ENCODE results near the gene TMEM9. TPM values are rescaled to one million over a fixed set of nuclear protein-coding genes. Genes with fewer than 3 reads are reported as not detected.

TMEM9 gene
- total and polyA plus RNA-seq, 9 of the 15 experiments (the other 6 are each of a cell fraction or from before 2014, with no cell fraction given) = 30.4 to 107 (median 67.6) TPM

- TF ChIP-seq, protein P1, sequence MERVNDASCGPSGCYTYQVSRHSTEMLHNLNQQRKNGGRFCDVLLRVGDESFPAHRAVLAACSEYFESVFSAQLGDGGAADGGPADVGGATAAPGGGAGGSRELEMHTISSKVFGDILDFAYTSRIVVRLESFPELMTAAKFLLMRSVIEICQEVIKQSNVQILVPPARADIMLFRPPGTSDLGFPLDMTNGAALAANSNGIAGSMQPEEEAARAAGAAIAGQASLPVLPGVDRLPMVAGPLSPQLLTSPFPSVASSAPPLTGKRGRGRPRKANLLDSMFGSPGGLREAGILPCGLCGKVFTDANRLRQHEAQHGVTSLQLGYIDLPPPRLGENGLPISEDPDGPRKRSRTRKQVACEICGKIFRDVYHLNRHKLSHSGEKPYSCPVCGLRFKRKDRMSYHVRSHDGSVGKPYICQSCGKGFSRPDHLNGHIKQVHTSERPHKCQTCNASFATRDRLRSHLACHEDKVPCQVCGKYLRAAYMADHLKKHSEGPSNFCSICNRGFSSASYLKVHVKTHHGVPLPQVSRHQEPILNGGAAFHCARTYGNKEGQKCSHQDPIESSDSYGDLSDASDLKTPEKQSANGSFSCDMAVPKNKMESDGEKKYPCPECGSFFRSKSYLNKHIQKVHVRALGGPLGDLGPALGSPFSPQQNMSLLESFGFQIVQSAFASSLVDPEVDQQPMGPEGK (CRISPR knock-in tag; IDR thresholded peaks at IDR 0.05; ENCODE audit: borderline replicate concordance) = no peak
- TF ChIP-seq NCOR1 (IDR thresholded peaks at IDR 0.05) (no peak), SRF (CRISPR knock-in tag; IDR thresholded peaks at IDR 0.05) (no peak), BCL6 (CRISPR knock-in tag; IDR thresholded peaks at IDR 0.05) (no peak), NFIX (CRISPR knock-in tag; IDR thresholded peaks at IDR 0.05; ENCODE audit: low read depth) (no peak), LARP7 (IDR thresholded peaks at IDR 0.05) (no peak)
Observed at GRCh38 chr1:201112926-201113325, 41.3 kb downstream of the TMEM9 start (continued).

DNA sequence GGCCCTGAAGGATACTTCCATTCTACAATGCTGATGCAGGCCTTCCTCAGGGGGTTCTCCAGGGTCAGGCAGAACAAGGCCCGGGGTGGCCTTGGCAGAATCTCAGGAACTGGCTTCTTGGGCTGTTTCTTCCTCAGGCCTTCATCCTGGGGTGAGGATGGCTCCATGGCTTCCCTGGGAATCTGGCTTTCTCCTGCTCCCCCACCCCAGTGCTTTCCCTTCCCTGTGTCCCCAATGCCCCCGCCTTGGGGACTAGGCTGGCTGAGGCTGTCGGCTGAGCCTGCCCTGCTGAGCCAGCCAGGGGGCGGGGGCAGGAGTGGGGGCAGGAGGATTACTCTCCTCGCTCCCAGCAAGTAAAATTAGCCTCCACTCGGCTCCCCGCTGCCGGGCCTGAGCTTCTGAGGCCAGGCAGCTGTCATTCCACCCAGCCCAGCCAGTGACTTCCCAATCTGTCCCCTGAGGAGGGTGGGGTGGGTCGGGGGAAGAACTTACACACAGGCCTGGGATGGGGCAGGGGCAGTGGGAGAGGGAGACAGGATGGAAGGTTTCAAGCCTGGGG, 42.0 kb downstream of the TMEM9 start, which contains the start of gene CACNA1S:
CACNA1S (minus strand) TSS at position 254 of the 559 bp plus-strand sequence; CDS start at position 167, 87 bp downstream.
- WGBS (ENCODE audit: insufficient coverage, low coverage, missing lambda C conversion rate) = 1% methylated on average over 9 of the region's 9 CpGs
- BruUV-seq (replicated peaks) = no TSS peak
- Histone ChIP-seq H3K4me1 (replicated peaks in 1 of 2; ENCODE audit: control insufficient read depth in 2 of 2, insufficient read depth in 2 of 2, low read length in 2 of 2) (peaks cover 0 to 7% of the 10 kb centered on the region in 2 experiments; a peak in 2 of 5 replicates), H3K4me2 (ENCODE audit: insufficient read depth, low read length) (no peak within 1 kb of the TSS), H3K9me1 (ENCODE audit: control insufficient read depth, insufficient read depth, low read length) (no peaks in the 10 kb centered on the region), H3K36me3 (ENCODE audit: control insufficient read depth, insufficient read depth, low read length) (no peaks in the 10 kb centered on the region), H3K27ac (ENCODE audit: extremely low read depth, low read depth, low read length) (no peak within 1 kb of the TSS), H4K20me1 (replicated peaks; ENCODE audit: control insufficient read depth, insufficient read depth, low read length) (peaks cover 7% of the 10 kb centered on the region), H2AFZ (ENCODE audit: low read depth, low read length) (no peak within 1 kb of the TSS), H3K9ac (ENCODE audit: insufficient read depth in 1 of 2, low read depth in 2 of 2, low read length in 2 of 2) (no peak within 1 kb of the TSS), H3K79me2 (ENCODE audit: control insufficient read depth, insufficient read depth, low read length) (no peaks in the 10 kb centered on the region), H3K9me3 (replicated peaks; ENCODE audit: control insufficient read depth, insufficient read depth, low read depth, low read length) (no peaks in the 10 kb centered on the region), H3K4me3 (no peak within 1 kb of the TSS), H3K27me3 (ENCODE audit: control insufficient read depth in 2 of 2, insufficient read depth in 2 of 2, low read length in 2 of 2) (peaks cover 24 to 57% of the 10 kb centered on the region in 2 experiments)
- FAIRE-seq (no peak), DNase-seq (ENCODE audit: extremely low read depth in 1 of 4, low spot score in 3 of 4) (no peak), ATAC-seq (no peak)
- intact Hi-C loops (cut with micrococcal nuclease) (loop anchor here (10.0 kb wide), 1 partner anchor 67 kb away; no protein-coding TSS in a partner anchor), in situ Hi-C loops (cut with MboI) (no loop called here)
- POLR2A ChIA-PET = no interaction called here
- CTCF ChIA-PET (ENCODE audit: low intra/inter-chr PET ratio) = no interaction called here
- TF ChIP-seq ZNF224 (CRISPR knock-in tag; IDR thresholded peaks at IDR 0.05) = no peak
- TF ChIP-seq ZMIZ1 (IDR thresholded peaks at IDR 0.05; ENCODE audit: low read depth in 2 of 2, low read length in 2 of 2) = no peak
- TF ChIP-seq TCF7 (IDR thresholded peaks at IDR 0.05; ENCODE audit: borderline replicate concordance) = no peak

Data from K562 (cell line).